ELR (cell line): ENCODE measurements around the gene PITX3.
"Not testable (repeated sequence)": the region's sequence is repeated elsewhere in the genome, so short reads cannot be mapped to it uniquely, and the experiment has no call there.

ENCODE experiments used
- DNase-seq: peaks from one replicate; pipeline ENCODE4 v3.0.0-alpha.2; 2015; ENCODE audit warnings: low read depth

The PITX3 gene

DNA sequence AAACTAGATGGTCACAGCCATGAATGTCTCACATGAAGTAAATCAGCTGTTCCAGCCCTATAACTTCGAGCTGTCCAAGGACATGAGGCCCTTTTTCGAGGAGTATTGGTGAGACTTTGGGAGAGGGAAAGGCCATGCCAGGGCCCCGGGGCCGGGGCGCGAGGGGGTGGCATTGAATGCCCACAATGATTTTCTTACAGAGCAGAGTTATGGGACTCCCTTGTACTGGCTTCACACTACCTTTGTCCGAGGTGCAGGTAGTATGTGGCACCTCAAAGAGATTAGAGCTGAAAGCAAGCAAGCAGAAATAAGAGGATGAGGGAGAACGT lies 14.8 kb downstream of the PITX3 start:
- DNase-seq = no peak

GRCh38 chr10:102225646-102226541 lies 15.4 kb downstream of the PITX3 start, which contains the start of gene ELOVL3:
Gene ELOVL3, plus strand, starts transcription at chr10:102226299. Its CDS starts 250 bp downstream, at chr10:102226549.
- peak; percentile 90 for DNase-seq

DNA sequence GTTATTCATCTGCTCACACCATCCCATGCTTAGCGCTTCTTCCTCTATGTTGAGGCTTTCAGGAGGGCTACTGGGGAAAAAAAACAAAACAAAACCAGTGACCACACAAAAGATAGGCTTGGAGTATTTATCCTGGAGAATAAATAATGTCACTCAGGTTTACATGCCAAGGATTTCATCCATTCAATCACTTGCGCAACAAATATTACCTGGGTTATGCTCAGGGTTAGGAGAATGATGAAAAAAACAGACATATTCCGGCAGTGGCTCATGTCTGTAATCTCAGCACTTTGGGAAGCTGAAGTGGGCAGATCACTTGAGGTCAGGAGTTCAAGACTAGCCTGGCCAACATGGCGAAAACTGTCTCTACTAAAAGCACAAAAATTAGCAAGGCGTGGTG lies 18.5 kb downstream of the PITX3 start:
- DNase-seq = no peak

GRCh38 chr10:102220612-102221011 lies 20.7 kb downstream of the PITX3 start:
- DNase-seq = no peak

DNA sequence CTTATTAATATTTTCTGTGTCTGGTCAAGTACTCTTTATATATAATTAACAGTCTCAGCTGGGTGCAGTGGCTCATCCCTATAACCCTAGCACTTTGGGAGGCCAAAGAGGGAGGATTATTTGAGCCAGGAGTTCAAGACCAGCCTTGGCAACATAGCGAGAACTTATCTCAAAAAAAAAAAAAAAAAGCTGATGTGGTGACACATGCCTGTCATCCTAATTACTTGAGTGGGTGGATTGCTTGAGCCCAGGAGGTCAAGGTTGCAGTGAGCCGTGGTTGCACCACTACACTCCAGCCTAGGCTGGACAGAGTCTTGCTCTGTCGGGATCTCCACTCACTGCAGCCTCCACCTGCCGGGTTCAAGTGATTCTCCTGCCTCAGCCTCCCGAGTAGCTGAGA lies 21.9 kb downstream of the PITX3 start:
- no peak for DNase-seq

GRCh38 chr10:102213599-102213998 lies 27.7 kb downstream of the PITX3 start:
- DNase-seq = not testable (repeated sequence)

- DNase-seq = no peak
Measured at GRCh38 chr10:102211615-102212299, 29.6 kb downstream of the PITX3 start.

DNA sequence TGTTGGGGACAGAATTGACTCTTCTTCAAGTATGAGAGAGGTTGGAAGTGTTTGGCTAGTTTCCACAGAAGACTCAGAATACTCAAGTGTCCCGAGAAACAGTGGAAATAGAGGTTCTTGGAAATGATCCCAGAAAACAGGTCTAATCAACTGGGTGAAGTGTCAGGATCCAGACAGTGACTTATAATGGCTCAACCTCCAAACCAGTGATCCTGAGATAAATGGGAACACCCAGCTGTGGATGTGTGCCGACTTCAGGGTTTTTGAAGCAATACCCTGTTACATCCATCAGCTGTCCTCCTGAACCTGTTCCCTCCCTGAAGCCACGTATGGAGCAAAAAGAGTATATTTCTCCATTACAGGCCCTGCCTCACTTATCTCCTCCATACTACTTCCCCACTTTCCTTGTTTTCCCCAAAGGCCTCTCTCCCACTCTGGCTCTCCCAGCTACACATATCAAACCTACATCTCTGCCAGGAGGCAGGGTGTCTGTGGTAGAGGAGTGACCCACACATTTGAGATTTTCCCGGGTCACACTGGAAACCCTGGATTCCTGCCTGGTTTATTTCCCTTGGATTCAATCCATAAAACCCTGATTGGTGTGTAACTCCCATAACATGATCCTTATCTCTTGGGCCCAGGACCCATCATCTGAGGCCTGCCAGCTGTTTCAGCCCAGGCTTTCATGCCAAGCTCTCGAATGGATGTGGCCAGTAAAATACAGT lies 32.8 kb downstream of the PITX3 start:
- no peak for DNase-seq

- no peak for DNase-seq
Measured at GRCh38 chr10:102202386-102202785, 38.9 kb downstream of the PITX3 start.

DNA sequence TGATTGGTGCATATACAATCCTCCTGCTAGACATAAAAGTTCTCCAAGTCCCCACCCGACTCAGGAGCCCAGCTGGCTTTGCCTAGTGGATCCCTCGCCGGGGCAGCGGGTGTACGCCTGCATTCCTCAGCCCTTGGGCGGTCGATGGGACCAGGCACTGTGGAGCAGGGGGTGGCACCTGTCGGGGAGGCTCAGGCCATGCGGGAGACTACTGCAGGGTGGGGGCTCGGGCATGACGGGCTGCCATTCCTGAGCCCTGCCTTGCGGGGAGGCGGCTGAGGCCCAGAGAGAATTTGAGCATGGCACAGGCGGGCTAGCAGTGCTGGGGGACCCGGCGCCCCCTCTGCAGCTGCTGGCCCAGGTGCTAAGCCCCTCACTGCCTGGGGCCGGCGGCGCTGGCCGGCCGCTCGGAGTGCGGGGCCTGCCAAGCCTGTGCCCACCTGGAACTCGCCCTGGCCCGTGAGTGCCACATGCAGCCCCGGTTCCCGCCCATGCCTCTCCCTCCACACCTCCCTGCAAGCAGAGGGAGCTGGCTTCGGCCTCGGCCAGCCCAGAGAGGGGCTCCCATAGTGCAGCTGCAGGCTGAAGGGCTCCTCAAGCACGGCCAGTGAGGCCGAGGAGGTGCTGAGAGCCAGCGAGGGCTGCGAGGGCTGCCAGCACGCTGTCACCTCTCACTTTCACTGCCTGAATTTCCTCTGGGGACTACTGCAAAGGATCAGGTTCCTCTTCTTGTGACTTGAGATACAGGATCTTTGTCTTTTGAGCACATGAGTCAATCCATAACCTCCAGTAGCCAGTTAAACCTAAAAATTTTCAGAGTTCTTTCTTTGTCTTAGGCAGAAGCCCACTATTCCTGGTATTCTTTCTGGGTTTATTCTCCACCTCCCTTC lies 40.3 kb downstream of the PITX3 start:
- DNase-seq = no peak

DNA sequence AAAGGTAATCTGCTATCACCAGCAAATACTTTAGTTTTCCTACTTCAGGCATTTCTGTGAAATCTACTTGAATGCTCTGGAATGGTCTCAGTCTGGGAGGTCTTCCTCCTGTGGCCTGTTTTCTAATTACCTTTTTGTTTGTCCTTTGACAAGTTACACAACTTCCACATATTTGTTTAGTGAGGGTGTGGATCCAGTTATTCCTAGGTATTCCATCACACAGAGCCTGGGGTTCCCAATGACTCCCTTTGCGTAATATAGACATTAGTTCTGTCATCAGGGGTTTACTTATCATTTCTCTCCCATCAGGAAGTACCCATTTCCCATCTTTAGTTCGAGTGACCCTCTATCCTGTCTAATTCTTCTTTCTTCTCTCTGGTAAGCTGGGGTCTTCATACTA lies 43.3 kb downstream of the PITX3 start:
- no peak for DNase-seq

- no peak for DNase-seq
Measured at GRCh38 chr10:102196893-102197292, 44.4 kb downstream of the PITX3 start.

DNA sequence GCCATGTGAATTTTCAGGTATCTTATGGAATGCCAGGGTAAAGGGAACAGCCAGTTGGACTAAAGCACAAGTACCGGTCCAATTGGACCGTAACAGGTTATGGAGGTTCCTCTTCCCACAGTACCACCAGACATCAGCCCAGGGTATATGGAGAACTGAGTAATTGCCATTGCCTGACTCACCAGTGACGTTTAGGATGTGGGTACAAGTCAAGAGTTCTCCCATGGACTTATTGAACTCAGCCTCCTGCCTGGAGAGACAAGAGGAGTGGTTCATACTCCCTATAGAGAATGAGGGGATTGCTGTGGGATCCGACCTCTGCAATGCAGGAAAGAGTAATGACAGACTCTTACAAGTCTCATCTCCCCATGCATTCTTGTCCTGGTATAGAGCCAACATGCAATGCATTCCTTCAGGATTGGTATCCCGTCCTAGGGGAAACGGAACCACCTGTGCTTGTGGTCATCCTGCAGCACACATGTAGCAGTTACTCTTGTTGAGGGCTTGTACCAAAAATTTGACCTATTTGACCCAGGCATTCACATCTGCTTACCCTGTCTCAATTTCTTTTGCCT lies 45.9 kb downstream of the PITX3 start:
- DNase-seq = peak; percentile 65

DNA sequence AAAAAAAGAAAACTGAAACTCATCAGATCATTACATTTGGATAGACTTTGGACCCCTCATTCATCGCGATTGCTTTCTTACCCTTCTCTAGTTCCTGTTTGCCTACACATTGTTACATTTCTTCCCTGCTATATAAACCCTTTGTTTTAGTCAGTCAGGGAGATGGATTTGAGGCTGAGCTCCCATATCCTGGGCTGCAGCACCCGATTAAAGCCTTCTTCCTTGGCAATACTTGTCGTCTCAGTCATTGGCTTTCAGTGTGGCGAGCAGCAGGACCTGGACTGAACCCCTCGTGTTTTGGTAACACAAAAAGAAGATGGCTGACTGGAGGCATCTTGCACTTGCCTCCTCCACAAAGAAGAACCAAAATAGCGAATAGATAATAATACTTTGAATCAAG lies 49.4 kb downstream of the PITX3 start:
- DNase-seq = no peak

GRCh38 chr10:102188941-102189898 lies 52.1 kb downstream of the PITX3 start:
- DNase-seq = not testable (repeated sequence)

- no peak for DNase-seq
Measured at GRCh38 chr10:102188298-102188940, 52.9 kb downstream of the PITX3 start.

- DNase-seq = no peak
Measured at GRCh38 chr10:102185811-102186527, 55.3 kb downstream of the PITX3 start.

DNA sequence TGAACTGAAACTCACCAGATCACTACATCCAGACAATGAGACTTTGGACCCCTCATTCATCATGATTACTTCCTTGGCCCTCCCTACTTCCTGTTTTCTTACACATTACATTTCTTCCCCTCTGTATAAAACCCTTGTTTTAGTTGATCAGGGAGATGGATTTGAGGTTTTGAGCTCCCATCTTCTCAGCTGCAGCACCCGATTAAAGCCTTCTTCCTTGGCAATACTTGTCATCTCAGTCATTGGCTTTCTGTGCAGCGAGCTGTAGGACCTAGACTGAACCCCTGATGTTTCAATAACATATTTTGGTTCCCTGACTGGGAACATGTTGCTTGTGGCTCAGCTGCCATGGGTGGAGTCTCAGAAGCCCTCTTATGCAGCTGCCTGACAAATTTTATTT lies 56.0 kb downstream of the PITX3 start:
- no peak for DNase-seq

DNA sequence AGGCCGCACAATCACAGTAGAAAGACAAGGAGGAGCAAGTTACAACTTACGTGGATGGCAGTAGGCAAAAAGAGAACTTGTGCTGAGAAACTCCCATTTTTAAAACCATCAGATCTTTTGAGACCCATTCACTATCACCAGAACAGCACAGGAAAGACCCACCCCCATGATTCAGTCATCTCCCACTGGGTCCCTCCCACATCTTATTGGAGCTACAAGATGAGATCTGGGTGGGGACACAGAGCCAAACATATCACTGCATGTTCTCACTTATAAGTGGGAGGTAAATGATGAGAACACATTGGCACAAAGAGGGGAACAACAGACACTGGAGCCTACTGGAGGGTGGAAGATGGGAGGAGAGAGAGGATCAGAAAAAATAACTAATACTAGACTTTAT lies 56.7 kb downstream of the PITX3 start:
- DNase-seq = no peak
